PFSK-1 (cell line): Measurements from ENCODE around the gene TTLL11.

Experiments
- FOXP2 ChIP-seq: optimal IDR thresholded peaks from 2 replicates; pipeline ENCODE3; 2011; ENCODE audit warnings: borderline replicate concordance, control low read depth, inconsistent platforms; ENCODE audit not compliant: insufficient read depth; ENCODE audit errors: extremely low read length, extremely low read depth
- POLR2AphosphoS5 ChIP-seq: IDR thresholded peaks from 2 replicates; pipeline ENCODE4 v1.6.1; 2012; ENCODE audit warnings: low read depth, mild to moderate bottlenecking, control low read depth, low read length, moderate library complexity
- REST ChIP-seq, 2 experiments: IDR thresholded peaks; 2 replicates each; pipeline versions ENCODE4 v1.6.1 to v1.8.0; 2011 to 2012; ENCODE audit warnings: low read depth in 2 of 2, low read length in 2 of 2, control low read depth in 1 of 2, inconsistent platforms in 1 of 2, mild to moderate bottlenecking in 1 of 2, moderate library complexity in 1 of 2; ENCODE audit not compliant: insufficient read depth in 1 of 2
- SIN3A ChIP-seq: IDR thresholded peaks from 2 replicates; pipeline ENCODE4 v1.6.1; 2012; ENCODE audit warnings: mild to moderate bottlenecking, low read length, moderate library complexity, borderline replicate concordance; ENCODE audit not compliant: insufficient read depth
- TAF1 ChIP-seq: IDR thresholded peaks from 2 replicates; pipeline ENCODE4 v1.6.1; 2012; ENCODE audit warnings: low read length, control low read depth, borderline replicate concordance; ENCODE audit not compliant: insufficient read depth

TTLL11 gene

GRCh38 chr9:122124048-122124447, 30.9 kb upstream of the TTLL11 start:
- no peak for TF ChIP-seq TAF1
- no peak for TF ChIP-seq POLR2AphosphoS5
- TF ChIP-seq SIN3A, result no peak
- TF ChIP-seq FOXP2, result no peak
- TF ChIP-seq REST (IDR thresholded peaks at IDR 0.05; ENCODE audit: insufficient read depth in 1 of 2, low read depth in 2 of 2, low read length in 2 of 2), result no peak

GRCh38 chr9:122122903-122123632, 30.0 kb upstream of the TTLL11 start:
- TF ChIP-seq TAF1 (no peak), POLR2AphosphoS5 (no peak), SIN3A (no peak), FOXP2 (no peak), REST (IDR thresholded peaks at IDR 0.05; ENCODE audit: insufficient read depth in 1 of 2, low read depth in 2 of 2, low read length in 2 of 2) (no peak)

- TF ChIP-seq POLR2AphosphoS5 (no peak), REST (IDR thresholded peaks at IDR 0.05; ENCODE audit: insufficient read depth in 1 of 2, low read depth in 2 of 2, low read length in 2 of 2) (no peak), TAF1 (no peak), FOXP2 (no peak), SIN3A (no peak)
These were observed 29.4 kb upstream of the TTLL11 start for GRCh38 chr9:122122468-122122867.

GRCh38 chr9:122121931-122122330, 28.8 kb upstream of the TTLL11 start:
- TF ChIP-seq SIN3A (no peak), FOXP2 (no peak), REST (IDR thresholded peaks at IDR 0.05; ENCODE audit: insufficient read depth in 1 of 2, low read depth in 2 of 2, low read length in 2 of 2) (no peak), TAF1 (no peak)

GRCh38 chr9:122121391-122121790, 28.3 kb upstream of the TTLL11 start:
- TF ChIP-seq TAF1 (no peak), POLR2AphosphoS5 (no peak)
